COLO668 (cell line): Measurements from ENCODE around the gene ADGRG1.

Experiments used
- DNase-seq: peaks from one replicate; lab custom pipeline; 2025; ENCODE audit not compliant: unreplicated experiment; lab: John Stamatoyannopoulos, UW

Gene ADGRG1

GRCh38 chr16:57648581-57649442 lies 20.4 kb downstream of the ADGRG1 start:
- peak; percentile 79 for DNase-seq

GRCh38 chr16:57649443-57649751 lies 21.0 kb downstream of the ADGRG1 start:
- no peak for DNase-seq

GRCh38 chr16:57649846-57650245 lies 21.4 kb downstream of the ADGRG1 start:
- DNase-seq: no peak

- DNase-seq: no peak
Measured at GRCh38 chr16:57651344-57652333, 23.2 kb downstream of the ADGRG1 start.

- no peak for DNase-seq
Measured at GRCh38 chr16:57652695-57653471, 24.5 kb downstream of the ADGRG1 start.

GRCh38 chr16:57653936-57654335 lies 25.5 kb downstream of the ADGRG1 start:
- DNase-seq: no peak

- DNase-seq: no peak
Measured at GRCh38 chr16:57656342-57656955, 28.0 kb downstream of the ADGRG1 start.

- DNase-seq: no peak
Measured at GRCh38 chr16:57657228-57657627, 28.8 kb downstream of the ADGRG1 start.

- DNase-seq: no peak
Measured at GRCh38 chr16:57658130-57658877, 29.9 kb downstream of the ADGRG1 start.

- DNase-seq: no peak
Measured at GRCh38 chr16:57658878-57659674, 30.6 kb downstream of the ADGRG1 start.

GRCh38 chr16:57660715-57661463 lies 32.5 kb downstream of the ADGRG1 start:
- DNase-seq: no peak

GRCh38 chr16:57661510-57661909 lies 33.1 kb downstream of the ADGRG1 start:
- no peak for DNase-seq

- no peak for DNase-seq
Measured at GRCh38 chr16:57661936-57662906, 33.8 kb downstream of the ADGRG1 start.

- no peak for DNase-seq
Measured at GRCh38 chr16:57663436-57663835, 35.0 kb downstream of the ADGRG1 start.

GRCh38 chr16:57663917-57664661 lies 35.7 kb downstream of the ADGRG1 start:
- DNase-seq: no peak

- no peak for DNase-seq
Measured at GRCh38 chr16:57664662-57665025, 36.2 kb downstream of the ADGRG1 start.

GRCh38 chr16:57665541-57665940 lies 37.1 kb downstream of the ADGRG1 start:
- DNase-seq: no peak
